Endometrial microvascular endothelial cells (primary cell): Measurements from ENCODE around the gene GAS2L1. TPM values are rescaled to one million over a fixed set of nuclear protein-coding genes. Genes with fewer than 3 reads are reported as not detected.

Source experiments
- in situ Hi-C: cut with HindIII; loops from 2 replicates; pipeline ENCODE4 v1.10.0; 2017; ENCODE audit warnings: low sequenced_read_pairs, low pct_unique_long_range_greater_than_20kb; ENCODE audit errors: inconsistent ontology term
- total RNA-seq: library from RNA; depleted of rRNA; stranded (reverse); fragments of >200 nt; gene quantifications from one replicate; pipeline ENCODE4 v1.2.3, GENCODE V29; 2015; ENCODE audit errors: inconsistent ontology term

Gene GAS2L1
- total RNA-seq, result 39.6 TPM

DNA sequence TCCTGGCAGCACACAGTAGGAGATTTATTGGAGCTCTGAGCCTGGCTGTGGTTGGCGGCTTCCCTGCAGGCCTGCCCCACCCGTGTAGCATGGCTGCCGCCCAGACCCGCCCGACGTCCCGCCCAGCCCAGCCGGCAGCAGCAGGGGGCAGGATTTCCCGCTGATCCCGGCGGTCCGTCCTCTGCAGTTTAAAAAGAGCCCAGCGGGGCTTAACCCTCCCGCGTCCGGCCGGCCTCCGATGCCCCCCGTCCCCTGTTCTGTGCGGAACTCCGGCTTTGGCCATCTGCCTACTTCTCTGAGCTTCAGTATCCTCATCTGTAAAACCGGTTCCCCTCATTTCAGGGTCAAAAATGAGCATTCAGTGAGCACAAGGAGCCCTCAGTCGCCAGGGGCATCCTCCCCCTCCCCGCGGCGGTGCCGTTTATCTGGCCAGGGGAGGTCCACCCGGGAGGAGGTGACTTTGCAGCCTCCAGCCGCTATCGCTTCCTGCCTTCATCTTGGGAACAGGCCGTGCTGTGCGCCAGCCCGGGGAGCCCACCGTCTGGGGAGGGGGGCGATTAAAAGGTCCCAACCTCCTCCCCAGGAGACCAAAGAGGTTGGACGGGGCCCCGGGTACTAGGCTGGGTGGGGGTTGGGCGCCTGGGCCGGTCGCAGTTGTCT lies at the start of gene GAS2L1:
Gene GAS2L1 (plus strand): TSS at position 476 of the 660 bp plus-strand sequence. CDS start 1,456 bp downstream, outside the sequence.
- in situ Hi-C loops, result no loop called here

DNA sequence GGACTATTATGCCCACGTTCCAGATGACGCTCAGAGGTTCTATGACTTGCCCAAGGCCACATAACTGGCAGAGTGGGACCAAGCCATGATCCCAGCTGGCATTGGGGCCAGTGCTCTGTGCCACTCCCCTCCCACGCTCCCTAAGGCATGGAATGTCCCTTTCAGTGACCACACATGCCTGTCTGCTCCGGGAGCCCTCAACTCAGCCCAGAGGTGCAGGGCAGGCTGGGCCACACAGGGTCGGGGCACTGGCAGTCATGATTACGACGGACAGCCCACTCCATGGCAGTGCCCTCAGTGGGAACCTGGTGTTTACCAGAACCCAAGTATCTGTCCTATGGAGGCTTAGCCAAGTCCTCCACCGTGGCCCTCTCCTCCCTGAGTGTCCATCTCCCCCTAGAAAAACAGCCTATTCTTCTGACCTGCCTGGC lies 48.7 kb upstream of the GAS2L1 start:
- in situ Hi-C loops, result no loop called here

DNA sequence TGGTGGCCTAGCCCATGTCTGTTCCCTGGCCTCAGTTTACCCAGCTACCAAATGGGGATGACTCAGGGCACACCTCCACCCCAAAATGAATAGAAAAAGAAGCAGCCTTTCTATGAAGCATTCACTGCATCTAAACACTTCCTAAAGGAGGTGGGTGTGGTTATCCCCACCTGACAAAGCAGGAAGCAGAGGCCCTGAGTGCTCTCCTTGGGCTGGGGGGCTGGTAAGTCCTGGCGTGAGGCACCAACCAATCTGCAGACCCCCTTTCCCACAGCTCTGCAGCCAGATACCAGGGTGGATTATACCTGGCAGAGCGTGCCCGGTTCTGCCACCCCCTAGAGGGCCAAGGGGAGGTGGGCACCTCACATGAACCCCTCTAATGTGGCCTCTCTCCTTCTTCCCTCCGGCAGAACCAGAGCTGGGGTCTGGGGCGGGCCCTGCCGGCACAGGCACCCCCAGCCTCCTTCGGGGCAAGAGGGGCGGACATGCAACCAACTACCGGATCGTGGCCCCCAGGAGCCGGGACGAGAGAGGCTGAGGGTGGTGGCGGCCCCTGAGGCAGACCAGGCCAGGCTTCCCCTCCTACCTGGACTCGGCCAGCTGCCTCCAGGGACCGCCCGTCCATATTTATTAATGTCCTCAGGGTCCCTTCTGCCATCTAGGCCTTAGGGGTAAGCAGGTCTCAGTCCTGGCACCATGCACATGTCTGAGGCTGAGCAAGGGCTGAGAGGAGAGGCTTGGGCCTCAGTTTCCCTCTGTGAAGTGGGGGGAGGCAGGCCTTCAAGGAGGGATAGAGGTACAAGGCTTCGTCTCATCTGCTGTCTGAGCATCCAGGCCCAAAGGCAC lies 47.8 kb upstream of the GAS2L1 start:
- in situ Hi-C loops, result no loop called here

DNA sequence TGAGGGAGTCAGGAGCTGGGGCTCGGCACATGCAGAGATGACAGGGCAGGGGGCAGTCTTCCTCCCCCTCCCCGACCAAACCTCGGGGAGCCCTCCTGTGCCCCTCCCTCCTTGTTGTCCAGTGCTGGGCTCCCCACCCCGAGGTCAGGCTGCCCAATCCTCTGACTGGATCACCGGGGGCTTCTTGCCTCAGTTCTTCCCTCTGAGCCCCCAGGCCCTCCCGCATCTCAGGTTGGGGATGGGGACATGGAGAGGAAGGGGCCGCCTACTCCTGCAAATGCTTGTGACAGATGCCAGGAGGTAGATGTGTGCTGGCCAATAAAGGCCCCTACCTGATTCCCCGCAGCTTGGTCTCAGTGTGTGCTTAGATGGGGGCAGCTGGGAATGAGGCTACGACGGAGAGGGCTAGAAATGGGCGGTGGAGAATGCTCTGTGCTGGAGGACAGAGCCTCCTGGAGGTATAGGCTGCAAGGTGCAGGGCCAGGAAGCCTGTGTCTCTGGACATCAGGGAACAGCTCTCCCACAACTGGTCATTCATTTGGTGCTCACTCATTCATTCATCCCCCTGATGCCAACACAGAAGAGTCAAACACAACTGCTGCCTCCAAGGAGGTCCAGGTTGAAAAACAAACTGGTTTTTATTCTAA lies 47.1 kb upstream of the GAS2L1 start:
- in situ Hi-C loops, result no loop called here

DNA sequence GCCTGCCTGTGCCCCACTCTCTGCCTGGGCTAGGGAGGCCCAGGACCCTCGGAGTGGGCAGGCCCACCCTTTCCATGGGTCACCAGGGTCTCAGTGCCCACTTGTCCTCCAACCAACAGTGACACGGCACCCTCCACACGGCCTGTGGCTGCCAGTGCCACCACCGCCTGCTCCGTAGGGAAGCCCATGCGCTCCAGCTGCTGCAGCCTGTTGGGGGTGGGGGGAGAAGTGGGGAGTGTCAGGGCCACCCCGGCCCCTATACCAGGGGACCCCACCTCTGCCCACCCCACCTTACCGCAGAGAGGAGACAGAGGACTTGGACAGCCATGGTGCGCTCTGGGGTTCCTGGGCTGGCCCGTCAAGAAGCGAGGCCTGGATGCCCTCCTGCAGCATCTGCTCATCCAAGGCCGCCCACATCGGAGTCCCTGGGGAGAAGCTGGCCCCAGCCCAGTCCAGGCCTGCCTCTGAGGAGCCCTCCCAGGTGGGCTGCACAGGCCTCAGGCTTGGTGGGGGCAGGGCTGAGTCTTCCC lies 46.4 kb upstream of the GAS2L1 start:
- in situ Hi-C loops, result no loop called here

DNA sequence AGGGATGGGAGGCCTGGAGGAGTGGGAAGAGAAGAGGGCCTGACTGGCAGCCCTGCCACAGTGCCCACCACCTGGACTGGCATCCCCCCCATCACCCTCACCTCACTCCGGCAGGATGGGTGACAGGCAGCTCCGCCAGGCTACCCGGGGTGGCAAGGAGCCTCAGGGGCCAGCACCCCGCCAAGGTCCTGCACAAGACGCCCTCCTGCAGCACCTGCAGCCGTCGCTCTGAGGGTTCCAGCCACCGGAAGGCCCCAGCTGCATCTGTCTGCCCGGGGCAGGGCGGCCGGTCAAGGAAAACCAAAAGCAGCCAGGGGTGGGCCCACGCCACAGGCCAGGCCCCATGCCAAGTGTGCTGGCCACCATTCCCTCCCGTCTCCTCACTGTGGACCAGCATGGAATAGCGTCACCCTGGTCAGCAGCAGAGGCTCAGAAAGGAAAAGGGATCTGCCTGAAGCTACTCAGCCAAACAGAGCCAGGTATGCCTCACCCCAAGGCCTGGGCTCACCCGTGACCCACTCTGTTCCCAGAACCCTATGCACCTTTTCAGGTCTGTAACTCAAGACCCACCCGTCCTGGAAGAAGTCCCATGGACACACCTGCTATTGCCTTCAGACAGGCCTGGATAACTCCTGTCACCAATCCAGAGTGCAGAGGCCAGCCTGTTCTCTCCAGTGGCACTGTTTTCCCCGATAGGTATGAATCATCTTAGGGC lies 45.7 kb upstream of the GAS2L1 start:
- in situ Hi-C loops, result no loop called here

DNA sequence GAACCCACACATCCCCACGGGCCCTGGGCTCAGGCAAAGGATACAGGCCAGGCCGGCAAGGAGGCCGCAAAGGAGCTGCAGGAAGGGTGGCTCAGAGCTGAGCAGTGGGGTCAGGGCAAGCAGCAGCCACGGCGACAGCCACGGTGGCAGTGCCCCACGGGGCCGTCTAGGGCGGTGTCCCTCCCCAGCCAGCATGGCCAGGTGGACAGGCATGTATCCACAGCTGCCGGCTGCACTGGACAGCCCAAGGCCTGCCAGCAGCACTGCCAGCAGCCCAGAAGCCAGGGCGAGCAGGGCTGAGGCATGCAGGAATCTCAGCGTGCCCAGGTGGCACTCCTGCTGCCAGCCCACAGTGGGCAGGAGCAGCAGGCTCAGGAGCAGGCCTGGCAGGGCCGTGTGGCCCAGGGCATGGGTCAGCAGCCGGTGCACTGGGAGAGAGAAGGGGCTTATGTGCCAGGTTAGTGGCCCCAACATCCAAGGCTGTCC lies 42.6 kb upstream of the GAS2L1 start:
- in situ Hi-C loops, result no loop called here

DNA sequence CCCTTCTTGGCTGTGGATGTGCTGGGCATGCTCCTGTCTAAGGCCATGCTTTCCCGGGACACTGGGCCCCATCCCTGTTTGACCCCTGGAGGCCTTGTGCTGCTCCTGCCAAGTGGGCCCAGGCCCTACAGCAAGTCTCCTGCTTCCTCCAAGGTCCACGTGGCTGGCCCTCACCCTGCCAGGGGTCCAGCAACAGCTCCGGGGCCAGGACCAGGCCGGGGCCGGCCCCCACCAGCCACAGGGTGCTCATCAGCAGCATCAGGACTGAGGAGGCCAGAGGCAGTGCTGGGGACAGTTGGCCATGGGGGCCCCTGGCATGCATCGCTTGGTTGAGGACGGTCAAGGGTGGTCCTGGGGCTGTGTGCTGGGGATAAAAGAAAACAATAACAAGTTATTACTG lies 41.1 kb upstream of the GAS2L1 start:
- in situ Hi-C loops, result no loop called here

DNA sequence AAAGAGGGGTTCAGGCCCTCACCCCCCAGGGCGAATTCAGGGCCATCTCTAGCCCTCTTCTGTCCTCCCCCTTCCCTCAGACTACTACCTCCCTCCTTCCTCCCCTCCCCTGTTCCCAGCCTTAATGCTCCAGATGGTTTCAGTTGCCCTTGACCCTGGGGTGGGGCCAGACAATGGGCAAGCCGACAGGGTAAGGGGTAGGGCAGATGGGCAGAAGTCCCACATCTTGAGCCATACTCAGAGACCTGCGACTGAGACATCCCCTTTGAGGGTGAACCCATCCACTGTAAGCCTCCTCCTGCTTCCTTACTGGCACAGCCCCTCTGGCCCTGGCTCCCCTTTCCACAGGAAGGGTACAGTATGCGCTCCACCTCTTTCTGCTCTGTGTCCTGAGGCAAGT lies 40.5 kb upstream of the GAS2L1 start:
- in situ Hi-C loops, result no loop called here

DNA sequence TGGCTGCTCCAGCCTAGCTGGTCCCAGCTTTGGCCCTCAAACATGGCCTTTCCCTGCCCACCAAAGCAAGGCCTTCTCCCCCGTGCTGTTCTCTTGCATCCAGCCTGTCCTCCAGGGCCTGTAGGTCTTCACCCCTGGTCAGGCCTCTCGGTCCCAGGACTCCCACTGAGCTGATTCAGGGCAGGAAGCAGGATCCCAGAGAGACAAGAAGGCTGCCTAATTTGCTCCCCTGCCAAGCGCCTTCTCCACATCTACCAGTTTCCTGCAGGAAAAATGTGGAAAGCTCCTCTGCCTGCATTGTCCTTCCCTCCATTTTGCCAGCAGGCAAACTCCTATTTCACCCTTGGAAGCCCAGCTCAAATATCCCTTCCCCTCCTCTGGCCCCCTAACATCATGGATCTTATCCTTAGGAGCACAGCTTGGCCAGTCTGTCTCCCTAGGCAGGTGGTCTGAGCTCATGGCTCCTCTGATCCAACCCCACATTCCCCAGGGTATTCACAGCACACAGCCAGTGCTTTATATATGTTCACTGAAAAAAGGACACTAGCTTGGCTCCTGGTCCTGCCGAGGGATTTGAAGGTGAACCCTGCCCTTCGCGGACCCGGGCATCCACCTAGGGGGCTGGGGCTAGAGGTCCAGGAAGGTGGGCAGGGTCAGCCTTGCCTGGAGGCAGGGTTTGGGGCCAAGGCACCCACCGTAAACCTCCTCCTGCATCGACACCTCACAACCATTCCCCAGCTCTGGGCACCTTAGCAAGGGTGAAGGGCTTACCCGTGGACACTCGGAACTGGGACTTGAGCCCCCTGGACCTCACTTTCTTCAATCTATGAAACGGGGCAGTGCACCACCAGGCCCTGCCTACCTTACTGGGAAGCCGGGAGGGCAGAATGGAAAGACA lies 39.6 kb upstream of the GAS2L1 start:
- in situ Hi-C loops, result no loop called here

DNA sequence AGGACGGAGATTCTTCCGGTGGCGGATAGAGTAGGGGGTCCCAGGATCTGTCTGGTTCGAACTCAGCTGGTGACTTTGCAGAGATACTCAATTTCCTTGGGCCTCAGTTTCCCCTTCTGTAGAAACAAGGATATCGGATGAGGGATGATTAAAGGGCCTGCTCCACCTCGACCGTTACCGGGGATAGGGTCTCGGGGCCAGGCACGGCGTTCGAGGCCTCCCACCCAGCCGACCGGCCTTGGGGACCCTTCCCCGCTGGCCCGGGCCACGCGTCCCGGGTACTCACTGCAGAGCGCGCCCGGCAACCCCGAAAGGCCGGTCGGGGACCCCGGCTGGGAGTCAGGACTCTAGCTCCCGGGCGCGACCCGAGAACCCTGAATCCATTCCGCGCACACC lies 39.0 kb upstream of the GAS2L1 start:
- in situ Hi-C loops, result no loop called here

DNA sequence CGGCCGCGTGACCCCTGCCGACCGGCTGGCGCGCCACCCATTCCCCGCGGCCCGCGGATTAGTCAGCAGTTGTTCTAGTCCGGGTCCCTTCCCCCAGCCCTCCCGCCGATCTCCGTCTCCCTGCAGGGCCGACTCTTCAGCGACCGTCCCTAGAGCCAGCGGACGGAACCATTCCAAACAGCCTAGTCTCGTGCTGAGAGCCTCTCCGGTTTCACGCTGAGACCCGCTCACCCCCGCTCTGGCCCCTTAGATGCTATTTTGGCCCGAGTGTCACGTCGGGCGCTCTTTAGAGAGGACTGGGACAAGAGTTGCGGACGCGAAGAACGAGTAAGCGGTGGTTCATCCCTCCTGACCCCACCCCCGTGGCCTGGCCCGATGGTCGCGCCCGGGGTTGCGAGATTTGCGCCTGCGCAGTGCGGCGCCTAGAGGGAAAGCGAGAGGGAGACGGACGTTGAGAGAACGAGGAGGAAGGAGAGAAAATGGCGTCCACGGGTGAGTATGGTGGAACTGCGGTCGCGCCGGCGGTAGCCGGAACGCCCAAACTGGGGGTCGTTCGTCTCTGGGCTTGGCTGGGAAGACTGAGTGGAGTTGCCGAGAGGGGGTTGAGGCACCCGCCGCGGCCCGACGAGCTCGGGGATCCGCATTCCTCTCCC lies 38.5 kb upstream of the GAS2L1 start, which contains the start of the genes EWSR1 and RHBDD3:
Gene EWSR1 (plus strand): TSS at position 411 of the 653 bp plus-strand sequence. CDS start 69 bp downstream, at position 480.
Gene RHBDD3 (minus strand): TSS at position 124 of the 653 bp plus-strand sequence. CDS start 2,355 bp downstream, outside the sequence.
- in situ Hi-C loops, result no loop called here

DNA sequence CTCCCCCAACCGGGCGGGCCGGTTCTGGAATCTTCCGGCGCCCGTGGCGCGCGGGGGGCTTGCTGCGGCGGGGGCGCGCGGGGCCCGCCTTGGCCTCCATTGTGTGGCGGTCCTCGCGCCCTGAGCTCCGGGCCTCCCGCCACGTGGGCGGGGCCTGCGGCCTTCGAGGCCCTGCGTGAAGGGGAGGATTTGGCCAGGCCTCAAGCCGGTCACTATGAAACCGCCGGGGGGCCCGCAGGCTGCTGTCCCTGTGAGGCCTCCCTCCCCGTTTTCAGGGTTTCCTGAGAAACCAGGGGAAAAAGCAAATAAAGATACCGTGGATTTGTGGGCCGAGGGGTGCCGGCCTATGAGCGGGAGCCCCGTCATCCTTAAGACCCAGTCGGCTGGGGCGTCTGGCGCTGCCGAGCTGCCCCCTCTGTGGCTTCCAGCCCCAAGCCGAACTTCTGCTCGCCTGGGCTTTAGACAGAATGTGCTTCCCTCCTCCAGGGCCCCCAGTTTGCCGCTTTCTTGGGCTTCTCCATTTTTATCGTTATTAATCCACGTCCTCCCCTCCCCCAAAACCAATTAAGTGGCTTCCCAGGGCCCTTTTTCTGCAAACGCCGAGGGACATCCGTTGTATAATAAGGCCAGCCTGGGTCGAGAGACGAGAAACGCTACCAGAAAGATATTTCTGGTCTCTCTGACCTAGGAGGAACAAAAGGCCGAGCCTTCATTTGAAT lies 37.8 kb upstream of the GAS2L1 start:
- in situ Hi-C loops, result no loop called here

DNA sequence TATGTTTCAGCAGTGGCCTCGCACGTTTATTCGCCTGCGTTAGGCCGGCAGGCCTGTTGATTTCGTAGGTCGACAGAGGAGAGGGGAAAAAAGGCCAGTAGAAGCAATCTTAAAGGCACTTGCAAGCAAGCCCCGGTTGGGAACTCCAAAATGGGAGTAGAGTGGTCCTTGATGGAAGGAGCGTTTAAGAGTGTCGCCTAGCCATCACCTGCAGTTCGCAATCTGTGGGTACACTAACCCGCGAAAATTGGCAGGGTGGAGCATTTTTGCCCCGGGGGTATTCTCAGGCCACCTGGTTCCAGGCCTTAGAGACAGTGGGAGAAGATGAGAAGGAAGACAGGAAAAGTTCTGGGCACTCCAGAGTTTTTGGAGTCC lies 37.2 kb upstream of the GAS2L1 start:
- in situ Hi-C loops, result no loop called here

DNA sequence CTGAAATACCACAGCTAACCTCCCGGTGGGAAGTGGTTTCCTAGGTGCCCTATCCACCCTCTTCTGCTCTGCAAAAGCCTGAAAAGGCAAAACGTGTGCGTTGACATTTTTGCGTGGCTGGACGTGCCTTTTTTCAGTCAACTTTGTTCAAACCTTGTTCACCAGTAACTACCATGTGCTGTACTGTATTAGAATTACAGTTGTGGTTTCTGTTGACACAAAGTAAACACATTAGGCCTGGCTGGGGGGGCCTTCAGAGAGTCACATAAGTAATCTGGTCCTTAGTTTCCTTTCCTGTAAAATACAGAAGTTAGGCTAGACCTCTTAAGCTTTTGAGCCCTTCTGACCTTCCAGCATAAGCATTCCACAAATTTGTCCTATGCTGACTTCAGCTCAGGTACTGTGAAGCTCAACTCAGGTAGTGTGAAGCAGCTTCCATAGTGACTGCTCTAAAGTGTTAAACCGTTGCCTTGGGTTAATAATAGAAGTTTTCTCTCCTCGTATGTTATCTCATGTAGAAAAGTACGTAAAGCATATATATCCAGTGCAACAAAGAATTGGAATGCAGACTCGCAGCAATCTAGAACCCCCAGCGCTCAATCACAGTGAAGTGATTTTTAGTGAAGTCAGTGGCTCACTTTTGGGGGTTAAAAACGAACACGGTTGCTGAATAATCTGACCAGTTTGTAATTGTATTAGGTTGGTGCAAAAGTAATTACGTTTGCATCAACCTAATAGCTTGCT lies 36.5 kb upstream of the GAS2L1 start:
- in situ Hi-C loops, result no loop called here
